Lower lobe of right lung (tissue), 2 donors: Measurements from ENCODE around the gene TMEM114. TPM values are rescaled to one million over a fixed set of nuclear protein-coding genes. Genes with fewer than 3 reads are reported as not detected.

ENCODE experiments used
- ATAC-seq, 2 donors: fragments of 200-7000 bp; cut with Tn5 transposase; one replicate each; pipeline ENCODE4 v1.9.1; 2020 to 2022; ENCODE audit warnings: mild to moderate bottlenecking in 2 of 2, moderate library complexity in 2 of 2
- DNase-seq: peaks from one replicate; pipeline ENCODE4 v3.0.0-alpha.2; 2020
- H3K27ac ChIP-seq: fragments of 200-600 bp; one replicate; pipeline ENCODE4 v1.8.0; 2022
- H3K27me3 ChIP-seq: fragments of 200-600 bp; one replicate; pipeline ENCODE4 v1.8.0; 2022; ENCODE audit warnings: low read depth
- H3K36me3 ChIP-seq: fragments of 200-600 bp; one replicate; pipeline ENCODE4 v1.8.0; 2022; ENCODE audit warnings: mild to moderate bottlenecking
- H3K4me1 ChIP-seq: fragments of 200-600 bp; one replicate; pipeline ENCODE4 v1.8.0; 2022
- H3K4me3 ChIP-seq: fragments of 200-600 bp; one replicate; pipeline ENCODE4 v1.8.0; 2022; ENCODE audit warnings: mild to moderate bottlenecking
- H3K9me3 ChIP-seq: fragments of 200-600 bp; one replicate; pipeline ENCODE4 v1.8.0; 2022
- CTCF ChIP-seq: fragments of 200-600 bp; IDR thresholded peaks from one replicate; pipeline ENCODE4 v1.8.0; 2022; ENCODE audit warnings: antibody characterized with exemption, mild to moderate bottlenecking
- intact Hi-C: fragments of 100-400 bp; cut with DNase I; formaldehyde crosslinking; loops from one replicate; pipeline ENCODE4 v1.11.0; 2022
- total RNA-seq: library from RNA; stranded (reverse); fragmentation: NEBNext Ultra II Directional; extraction: Animal tissue kit (Norgen Biotek cat#: 25700); gene quantifications from one replicate; pipeline ENCODE4 v1.2.1, GENCODE V29; 2021
- donor health status: DM: no; HTN: yes; CAD: no; lungs with severe emphysema.

The TMEM114 gene
- total RNA-seq, 1 donor from 2014 or later, result not detected

DNA sequence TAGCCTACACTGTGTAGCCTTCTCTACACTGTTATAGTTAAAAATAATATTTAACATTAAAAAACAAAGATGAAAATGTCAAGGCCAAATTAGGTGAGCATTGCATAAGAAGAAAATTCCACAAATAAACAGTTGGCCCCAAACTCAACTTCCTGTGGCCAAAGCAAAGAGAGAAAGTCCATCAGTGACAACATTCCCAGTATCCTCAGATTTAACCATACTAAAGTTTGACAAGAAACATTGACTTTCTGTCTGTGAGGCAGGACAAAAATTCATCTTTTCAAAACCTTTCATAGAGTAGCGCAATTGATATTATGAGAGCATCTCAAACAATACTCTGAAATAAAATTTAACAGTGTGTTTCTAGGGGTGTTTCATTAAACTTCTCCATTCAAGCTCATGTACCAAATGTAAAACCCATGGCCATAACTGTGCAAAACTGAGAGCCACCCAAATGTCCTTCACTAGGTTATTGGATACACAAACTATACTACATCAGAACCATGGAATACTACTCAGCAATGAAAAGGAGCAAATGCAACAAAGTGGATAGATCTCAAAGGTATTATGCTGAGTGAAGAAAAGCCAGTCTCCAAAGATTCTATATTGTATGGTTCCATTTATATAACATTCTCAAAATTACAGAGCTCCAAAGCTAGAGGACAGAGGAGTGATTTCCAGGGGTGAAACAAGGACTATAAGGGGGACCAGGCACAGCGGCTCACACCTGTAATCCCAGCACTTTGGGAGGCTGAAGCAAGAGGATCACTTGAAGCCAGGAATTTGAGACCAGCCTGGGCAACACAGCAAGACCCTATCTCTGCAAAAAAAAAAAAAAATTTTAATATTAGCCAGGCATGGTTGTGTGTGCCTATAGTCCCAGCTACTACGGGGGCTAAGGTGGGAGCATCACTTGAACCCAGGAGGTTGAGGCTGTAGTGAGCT, 38.7 kb downstream of the TMEM114 start:
- H3K4me3 ChIP-seq, result no peak overlapping the region
- no peak for ATAC-seq
- H3K27ac ChIP-seq, result no peak overlapping the region
- DNase-seq, result no peak
- H3K4me1 ChIP-seq, result no peaks in the 10 kb centered on the region
- no peaks in the 10 kb centered on the region for H3K9me3 ChIP-seq
- TF ChIP-seq CTCF, result no peak
- H3K27me3 ChIP-seq, result peaks cover 26% of the 10 kb centered on the region
- H3K36me3 ChIP-seq, result no peaks in the 10 kb centered on the region
- intact Hi-C loops, result no loop called here

- ATAC-seq, result no peak
- intact Hi-C loops, result no loop called here
Measured at GRCh38 chr16:8550728-8551387, 39.5 kb downstream of the TMEM114 start.

GRCh38 chr16:8549843-8550412, 40.4 kb downstream of the TMEM114 start:
- Histone ChIP-seq H3K9me3 (no peaks in the 10 kb centered on the region), H3K4me3 (no peak overlapping the region), H3K4me1 (no peaks in the 10 kb centered on the region), H3K36me3 (no peaks in the 10 kb centered on the region), H3K27ac (no peak overlapping the region), H3K27me3 (peaks cover 23% of the 10 kb centered on the region)
- intact Hi-C loops, result no loop called here
- TF ChIP-seq CTCF, result no peak
- no peak for ATAC-seq
- DNase-seq, result no peak

More at GRCh38 chr16:8550728-8551387, 39.5 kb downstream of the TMEM114 start:
- H3K27ac ChIP-seq, result no peak overlapping the region
- no peak for DNase-seq
- H3K9me3 ChIP-seq, result no peaks in the 10 kb centered on the region
- no peaks in the 10 kb centered on the region for H3K36me3 ChIP-seq
- H3K4me3 ChIP-seq, result no peak overlapping the region
- H3K27me3 ChIP-seq, result peaks cover 27% of the 10 kb centered on the region
- TF ChIP-seq CTCF, result no peak
- no peaks in the 10 kb centered on the region for H3K4me1 ChIP-seq

DNA sequence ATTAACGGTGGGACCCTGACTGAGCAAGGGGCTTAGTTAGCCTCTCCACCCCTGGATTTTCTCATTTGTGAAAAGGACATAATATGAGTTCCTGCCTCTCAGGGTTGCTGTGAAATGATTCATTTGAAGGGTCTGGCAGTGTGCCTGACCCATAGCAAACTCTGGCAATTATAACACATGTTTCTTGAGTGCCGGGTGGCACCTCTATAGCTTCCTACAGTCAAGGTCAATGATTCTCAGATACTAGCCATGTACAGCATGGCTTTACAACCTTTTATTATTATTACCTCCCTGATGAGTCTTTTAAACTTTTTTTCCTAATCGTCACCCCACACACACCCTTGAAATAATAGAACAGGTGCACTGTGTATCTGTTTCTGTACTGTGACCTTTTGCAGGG, 42.1 kb downstream of the TMEM114 start:
- Histone ChIP-seq H3K27ac (no peak overlapping the region), H3K9me3 (no peaks in the 10 kb centered on the region), H3K36me3 (no peaks in the 10 kb centered on the region), H3K27me3 (peaks cover 23% of the 10 kb centered on the region), H3K4me3 (no peak overlapping the region), H3K4me1 (no peaks in the 10 kb centered on the region)
- TF ChIP-seq CTCF, result no peak
- intact Hi-C loops, result no loop called here
- DNase-seq (no peak), ATAC-seq (no peak)

DNA sequence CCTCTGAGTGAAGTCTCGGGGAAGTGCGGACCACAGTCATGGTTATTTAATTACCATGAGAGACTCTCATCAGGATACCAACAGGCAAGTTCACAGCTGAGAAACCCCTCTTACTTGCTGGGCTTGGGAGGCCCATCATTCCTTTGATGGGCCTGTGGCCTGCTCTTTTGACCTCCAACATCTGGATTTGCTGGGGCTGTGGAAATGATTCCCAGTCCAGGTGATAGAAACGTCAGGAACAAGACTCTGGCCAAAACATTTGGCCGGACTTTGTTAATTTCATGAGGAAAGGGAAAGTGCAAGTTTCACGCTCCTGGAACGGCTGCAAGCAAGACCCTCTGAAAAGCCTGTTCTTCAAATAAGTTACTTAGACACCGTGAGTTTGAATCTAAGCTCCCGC, 42.5 kb downstream of the TMEM114 start:
- no peaks in the 10 kb centered on the region for H3K4me1 ChIP-seq
- ATAC-seq (no peak), DNase-seq (no peak)
- no peaks in the 10 kb centered on the region for H3K36me3 ChIP-seq
- H3K27ac ChIP-seq, result no peak overlapping the region
- no peak overlapping the region for H3K4me3 ChIP-seq
- peaks cover 22% of the 10 kb centered on the region for H3K27me3 ChIP-seq
- no peaks in the 10 kb centered on the region for H3K9me3 ChIP-seq
- intact Hi-C loops, result no loop called here
- no peak for TF ChIP-seq CTCF
